HG02798 (cell line): ENCODE data around the gene ABCD2.
"Not testable (repeated sequence)": the region's sequence is repeated elsewhere in the genome, so short reads cannot be mapped to it uniquely, and the experiment has no call there.

ENCODE experiments used
- ATAC-seq: cut with Tn5 transposase; IDR thresholded peaks from one replicate; pipeline ENCODE4 v1.9.1; 2021; ENCODE audit warnings: mild to moderate bottlenecking; ENCODE audit not compliant: unreplicated experiment, poor library complexity

The ABCD2 gene

DNA sequence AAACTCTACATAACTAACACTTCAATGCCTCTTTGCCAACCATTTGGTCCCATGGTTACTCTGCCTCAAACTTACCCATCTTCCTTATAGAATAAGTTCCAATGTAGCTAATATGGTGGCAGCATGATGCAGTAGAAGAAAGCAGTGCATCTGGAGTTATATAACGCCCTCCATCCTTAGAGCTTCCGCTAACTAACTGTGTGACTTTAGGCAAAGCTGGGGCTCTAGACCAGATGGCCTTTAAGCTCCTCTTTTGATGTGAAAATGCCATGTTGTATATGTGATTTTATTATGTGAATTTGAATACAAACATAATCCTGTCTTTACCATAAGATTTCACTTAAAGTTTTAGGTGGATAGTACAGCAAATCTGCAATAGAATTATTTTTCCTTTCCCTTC is 6.1 kb downstream of the ABCD2 start:
- ATAC-seq: no peak

- no peak for ATAC-seq
These were observed 7.4 kb downstream of the ABCD2 start for GRCh38 chr12:39612250-39612649.

- ATAC-seq: no peak
These were observed 7.8 kb downstream of the ABCD2 start for GRCh38 chr12:39611818-39612217.

GRCh38 chr12:39610436-39611025 is 9.1 kb downstream of the ABCD2 start:
- no peak for ATAC-seq

DNA sequence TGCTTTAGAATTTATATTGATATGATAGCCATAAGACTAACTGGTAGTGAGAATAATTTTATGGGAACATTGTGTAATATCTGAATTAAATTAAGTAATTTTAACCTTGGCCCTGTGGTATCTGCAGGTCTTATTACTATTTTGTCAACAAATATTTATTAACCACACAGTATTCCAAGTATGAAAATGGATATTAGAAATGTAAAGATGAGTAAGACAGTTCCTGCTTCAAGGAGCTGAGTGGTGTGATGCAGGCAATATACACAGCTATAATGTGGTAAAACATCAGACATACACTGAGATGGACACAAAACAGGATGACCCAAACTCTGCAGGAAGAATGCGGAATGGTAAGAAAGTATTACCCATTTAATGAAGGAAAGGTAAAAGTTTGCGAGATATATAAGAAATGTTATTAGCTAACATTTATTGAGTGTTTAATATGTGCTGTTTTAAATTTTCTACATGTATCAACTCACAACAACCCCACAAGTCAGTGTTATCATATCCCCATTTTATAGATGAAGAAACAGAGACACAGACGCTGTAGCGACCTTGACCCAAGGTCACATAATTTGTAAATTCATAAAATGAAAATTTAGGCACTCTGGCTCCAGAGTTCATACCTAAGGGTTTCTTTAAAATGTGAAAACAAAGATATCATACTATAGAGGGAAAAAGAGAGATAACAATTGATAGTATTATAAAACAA is 12.7 kb downstream of the ABCD2 start:
- no peak for ATAC-seq

GRCh38 chr12:39605996-39606395 is 13.6 kb downstream of the ABCD2 start:
- ATAC-seq: no peak

GRCh38 chr12:39605501-39605900 is 14.1 kb downstream of the ABCD2 start:
- ATAC-seq: no peak

DNA sequence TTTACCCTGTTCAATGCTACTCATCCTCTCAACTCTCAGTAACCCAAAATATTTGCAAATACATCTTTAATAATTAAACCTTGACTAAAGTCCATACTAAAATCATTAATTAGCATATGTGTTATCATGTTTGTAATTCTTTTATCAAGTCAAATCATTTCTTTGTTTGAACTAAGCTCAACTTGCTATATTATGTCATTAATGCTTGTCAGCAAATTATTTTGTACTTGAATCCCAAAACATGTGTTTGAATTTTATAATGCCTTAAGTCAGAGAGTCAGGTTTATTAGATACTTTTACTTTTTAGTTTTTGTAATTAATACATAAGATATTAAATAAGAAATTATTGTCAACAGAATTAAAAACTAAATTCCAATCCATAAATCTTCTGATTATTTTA is 16.5 kb downstream of the ABCD2 start:
- no peak for ATAC-seq

DNA sequence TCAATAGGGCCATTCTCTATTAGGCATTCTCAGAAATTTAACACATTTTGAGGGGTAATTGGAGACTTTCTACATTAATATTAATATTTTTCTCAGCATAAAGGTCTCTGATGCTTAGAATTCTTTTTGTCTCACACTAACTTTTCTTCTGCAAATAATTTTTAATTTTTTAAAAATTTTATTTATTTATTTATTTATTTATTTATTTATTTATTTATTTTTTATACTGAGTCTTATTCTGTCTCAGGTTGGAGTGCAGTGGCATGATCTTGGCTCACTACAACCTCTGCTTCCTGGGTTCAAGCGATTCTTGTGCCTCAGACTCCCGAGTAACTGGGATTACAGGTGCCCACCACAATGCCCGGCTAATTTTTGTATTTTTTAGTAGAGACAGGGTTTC is 17.7 kb downstream of the ABCD2 start:
- ATAC-seq: not testable (repeated sequence)

DNA sequence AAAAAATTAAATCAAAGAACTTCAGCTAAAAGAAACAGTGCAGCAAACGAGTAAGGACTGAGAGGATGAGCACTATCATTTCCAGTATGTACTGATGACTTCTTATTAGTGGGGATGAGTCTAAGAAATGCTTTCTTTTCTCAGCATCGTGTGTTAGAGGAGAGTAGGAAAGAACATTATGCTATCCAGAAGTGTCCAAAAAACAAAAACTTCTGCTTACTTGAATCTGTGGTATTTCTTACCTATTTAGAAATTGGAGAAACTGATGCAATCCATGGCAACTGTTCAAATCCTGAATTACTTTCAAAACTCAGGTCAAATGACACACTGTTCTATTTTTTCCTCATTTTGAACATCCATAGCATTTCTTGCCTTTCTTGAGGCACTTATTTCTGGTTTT is 23.7 kb downstream of the ABCD2 start:
- no peak for ATAC-seq

GRCh38 chr12:39592295-39592694 is 27.3 kb downstream of the ABCD2 start:
- no peak for ATAC-seq

DNA sequence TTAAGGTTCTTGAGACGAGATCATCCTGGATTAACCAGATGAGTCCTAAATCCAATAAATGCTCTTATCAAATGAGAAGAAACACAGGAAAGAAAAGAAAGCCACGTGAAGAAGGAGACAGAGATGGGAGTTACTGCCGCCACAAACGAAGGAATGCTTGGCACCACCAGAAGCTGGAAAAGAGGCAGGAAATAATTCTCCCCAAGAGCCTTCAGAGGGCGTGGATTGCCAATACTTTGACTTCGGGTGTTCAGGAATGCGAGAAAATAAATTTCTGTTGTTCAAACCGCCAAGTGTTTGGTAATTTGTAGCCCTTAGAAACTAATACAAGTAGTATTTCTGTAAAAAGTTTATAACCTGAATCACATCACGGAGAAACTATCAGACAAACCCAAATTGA is 31.3 kb downstream of the ABCD2 start:
- no peak for ATAC-seq

- ATAC-seq: peak; percentile 76
These were observed 32.4 kb downstream of the ABCD2 start for GRCh38 chr12:39587225-39587624.

DNA sequence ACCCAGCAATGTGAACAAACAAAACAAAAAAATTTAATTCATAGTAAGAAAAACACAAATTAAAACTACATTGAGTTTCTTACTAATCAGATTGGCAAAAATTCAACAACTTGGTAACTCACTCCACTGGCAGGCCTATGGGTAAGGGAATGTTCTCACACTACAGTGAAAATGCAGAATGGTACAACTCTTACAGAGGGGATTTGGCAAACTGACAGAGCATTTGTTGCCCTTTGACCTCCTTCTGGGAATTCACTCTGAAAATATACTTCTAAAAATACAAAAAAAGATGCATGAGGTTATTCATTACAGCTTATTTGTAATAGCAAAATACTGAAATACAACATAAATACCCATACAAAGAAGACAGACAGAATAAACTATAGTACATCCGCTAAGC is 32.8 kb downstream of the ABCD2 start:
- ATAC-seq: no peak

GRCh38 chr12:39581592-39581991 is 38.0 kb downstream of the ABCD2 start:
- no peak for ATAC-seq

- ATAC-seq: no peak
These were observed 44.1 kb downstream of the ABCD2 start for GRCh38 chr12:39575498-39575875.

- no peak for ATAC-seq
These were observed 44.7 kb downstream of the ABCD2 start for GRCh38 chr12:39574785-39575497.

DNA sequence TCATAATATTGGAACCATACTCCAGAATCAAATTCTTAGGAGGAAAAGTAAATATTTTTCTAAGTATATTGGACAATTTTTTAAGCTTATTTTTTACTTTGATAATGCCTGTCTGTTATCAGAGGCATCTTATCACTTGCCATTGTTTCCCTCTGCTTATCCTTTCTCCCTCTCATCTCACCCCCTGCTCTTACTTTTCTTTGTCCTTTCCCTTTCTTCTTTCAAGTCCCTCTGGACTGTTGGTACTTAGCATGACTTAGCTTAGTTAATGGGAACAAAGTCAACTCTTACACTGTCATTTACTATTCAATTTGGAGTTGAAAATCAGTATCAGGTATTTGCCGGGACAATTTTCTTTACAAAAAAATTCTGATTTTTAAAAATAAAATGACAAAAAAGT is 45.2 kb downstream of the ABCD2 start:
- ATAC-seq: no peak

- ATAC-seq: no peak
These were observed 45.6 kb downstream of the ABCD2 start for GRCh38 chr12:39573971-39574370.

DNA sequence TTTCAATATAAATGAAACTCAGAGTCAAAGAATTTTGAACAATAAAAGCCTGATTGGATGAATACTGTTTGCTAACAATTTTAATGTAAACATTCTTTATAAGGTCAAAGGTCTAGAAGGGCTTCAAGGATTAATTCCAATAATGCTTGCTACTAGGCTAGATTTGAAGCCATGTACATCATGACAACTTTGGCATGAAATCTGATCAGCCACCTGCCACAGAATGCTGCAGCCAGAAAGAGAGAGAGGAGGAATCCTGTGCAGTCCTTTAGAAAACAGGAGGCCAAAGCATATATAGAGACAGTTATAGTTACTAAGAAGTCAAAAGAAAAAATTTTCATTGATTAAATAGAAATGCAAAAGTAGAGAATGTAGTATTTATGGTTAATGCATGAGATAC is 47.1 kb downstream of the ABCD2 start:
- no peak for ATAC-seq

- ATAC-seq: no peak
These were observed 48.3 kb downstream of the ABCD2 start for GRCh38 chr12:39571351-39571750.

DNA sequence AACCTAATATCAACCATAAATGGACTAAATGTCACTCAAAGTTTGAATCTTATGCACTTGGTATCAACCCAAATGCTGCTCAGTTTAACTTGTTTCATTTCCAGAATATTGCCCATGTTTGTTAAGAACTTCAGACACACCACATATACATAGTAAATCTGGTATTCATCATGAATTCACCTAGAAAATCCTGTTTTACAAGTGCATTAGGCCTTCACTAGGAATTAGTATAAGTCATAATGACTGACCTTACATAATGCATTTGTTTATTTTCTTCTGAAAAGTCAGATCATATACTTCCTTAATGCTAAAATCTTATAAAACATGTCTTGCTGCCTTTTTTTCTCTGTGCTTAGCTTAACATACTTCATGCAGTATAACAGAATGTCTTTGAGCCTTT is 66.1 kb downstream of the ABCD2 start:
- no peak for ATAC-seq
